Glutamatergic neuron (in vitro differentiated cells): ENCODE measurements around the gene GGT7. TPM values are rescaled to one million over a fixed set of nuclear protein-coding genes. Genes with fewer than 3 reads are reported as not detected.
A peak's percentile ranks its signal among the peaks of the same experiment; 100 is the strongest.
"Not testable (repeated sequence)": the region's sequence is repeated elsewhere in the genome, so short reads cannot be mapped to it uniquely, and the experiment has no call there.

ENCODE experiments used
- DNase-seq: peaks from one replicate; pipeline ENCODE4 v3.0.0; 2022
- H3K27ac Mint-ChIP-seq: one replicate; pipeline ENCODE4 v1.8.0; 2020; ENCODE audit warnings: mild to moderate bottlenecking, mixed read lengths, inconsistent platforms; ENCODE audit not compliant: unreplicated experiment
- H3K27me3 Mint-ChIP-seq: one replicate; pipeline ENCODE4 v1.8.0; 2020; ENCODE audit warnings: mild to moderate bottlenecking, moderate library complexity, mixed read lengths, inconsistent platforms; ENCODE audit not compliant: unreplicated experiment
- H3K36me3 Mint-ChIP-seq: one replicate; pipeline ENCODE4 v1.8.0; 2020; ENCODE audit warnings: mild to moderate bottlenecking, mixed read lengths, inconsistent platforms; ENCODE audit not compliant: unreplicated experiment
- H3K4me1 Mint-ChIP-seq: one replicate; pipeline ENCODE4 v1.8.0; 2020; ENCODE audit warnings: mild to moderate bottlenecking, low read depth, mixed read lengths, inconsistent platforms; ENCODE audit not compliant: unreplicated experiment
- H3K4me3 Mint-ChIP-seq: one replicate; pipeline ENCODE4 v1.8.0; 2020; ENCODE audit warnings: mild to moderate bottlenecking, mixed read lengths, inconsistent platforms; ENCODE audit not compliant: unreplicated experiment
- H3K9me3 Mint-ChIP-seq: one replicate; pipeline ENCODE4 v1.8.0; 2020; ENCODE audit warnings: mild to moderate bottlenecking, moderate library complexity, mixed read lengths, inconsistent platforms; ENCODE audit not compliant: unreplicated experiment
- total RNA-seq: library from RNA; stranded (reverse); fragmentation: NEBNext Ultra II Directional; extraction: Animal tissue kit (Norgen Biotek cat#: 25700); gene quantifications from one replicate; pipeline ENCODE4 v1.2.1, GENCODE V29; 2021; ENCODE audit not compliant: unreplicated experiment
- TF ChIP-seq, protein P1 (sequence below): fragments of 200-600 bp; sonication (generic); IDR thresholded peaks from one replicate; pipeline ENCODE4 v1.5.0; 2021; ENCODE audit not compliant: partially characterized antibody, unreplicated experiment

GGT7 gene
- total RNA-seq, 1 donor from 2014 or later: 81.9 TPM

DNA sequence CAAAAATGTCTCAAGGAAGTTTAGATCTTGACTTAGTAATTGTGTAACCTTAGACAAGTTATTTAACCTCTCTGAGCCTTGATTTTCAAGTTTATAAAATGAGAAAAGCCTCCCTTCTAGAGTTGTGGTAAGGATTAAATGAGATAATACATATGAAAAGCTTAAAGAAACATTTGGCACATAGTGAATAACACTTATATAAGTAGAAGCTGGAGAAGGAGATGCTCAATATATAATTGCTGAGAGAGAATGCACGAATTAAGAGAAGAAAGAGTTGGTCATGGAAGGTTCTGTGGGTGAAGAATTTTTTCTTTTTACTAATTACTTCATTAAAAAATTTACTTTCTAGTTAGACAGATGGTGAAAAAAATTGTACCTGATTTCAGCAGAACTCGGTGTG is 9.0 kb upstream of the GGT7 start:
- TF ChIP-seq, protein P1, sequence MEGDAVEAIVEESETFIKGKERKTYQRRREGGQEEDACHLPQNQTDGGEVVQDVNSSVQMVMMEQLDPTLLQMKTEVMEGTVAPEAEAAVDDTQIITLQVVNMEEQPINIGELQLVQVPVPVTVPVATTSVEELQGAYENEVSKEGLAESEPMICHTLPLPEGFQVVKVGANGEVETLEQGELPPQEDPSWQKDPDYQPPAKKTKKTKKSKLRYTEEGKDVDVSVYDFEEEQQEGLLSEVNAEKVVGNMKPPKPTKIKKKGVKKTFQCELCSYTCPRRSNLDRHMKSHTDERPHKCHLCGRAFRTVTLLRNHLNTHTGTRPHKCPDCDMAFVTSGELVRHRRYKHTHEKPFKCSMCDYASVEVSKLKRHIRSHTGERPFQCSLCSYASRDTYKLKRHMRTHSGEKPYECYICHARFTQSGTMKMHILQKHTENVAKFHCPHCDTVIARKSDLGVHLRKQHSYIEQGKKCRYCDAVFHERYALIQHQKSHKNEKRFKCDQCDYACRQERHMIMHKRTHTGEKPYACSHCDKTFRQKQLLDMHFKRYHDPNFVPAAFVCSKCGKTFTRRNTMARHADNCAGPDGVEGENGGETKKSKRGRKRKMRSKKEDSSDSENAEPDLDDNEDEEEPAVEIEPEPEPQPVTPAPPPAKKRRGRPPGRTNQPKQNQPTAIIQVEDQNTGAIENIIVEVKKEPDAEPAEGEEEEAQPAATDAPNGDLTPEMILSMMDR: no peak
- Mint-ChIP-seq H3K27me3 (peaks cover 2% of the 10 kb centered on the region), H3K9me3 (peaks cover 2% of the 10 kb centered on the region)

DNA sequence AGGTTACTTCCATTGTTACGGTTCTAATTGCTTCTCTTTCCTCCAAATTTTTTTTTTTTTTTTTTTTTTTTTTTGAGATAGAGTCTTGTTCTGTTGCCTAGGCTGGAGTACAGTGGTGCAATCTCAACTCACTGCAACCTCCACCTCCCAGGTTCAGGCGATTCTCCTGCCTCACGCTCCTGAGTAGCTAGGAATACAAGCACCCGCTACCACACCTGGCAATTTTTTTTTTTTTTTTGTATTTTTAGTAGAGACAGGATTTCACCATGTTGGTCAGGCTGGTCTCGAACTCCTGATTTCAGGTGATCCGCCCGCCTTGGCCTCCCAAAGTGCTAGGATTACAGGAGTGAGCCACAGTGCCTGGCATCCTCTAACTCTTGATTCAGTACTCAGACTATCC is 8.3 kb upstream of the GGT7 start:
- not testable (repeated sequence) for DNase-seq, H3K9me3 Mint-ChIP-seq, H3K27me3 Mint-ChIP-seq, H3K4me3 Mint-ChIP-seq, H3K27ac Mint-ChIP-seq, H3K36me3 Mint-ChIP-seq, H3K4me1 Mint-ChIP-seq

More for the DNA sequence above, 9.0 kb upstream of the GGT7 start:
- no peak overlapping the region for H3K4me3 Mint-ChIP-seq
- no peaks in the 10 kb centered on the region for H3K36me3 Mint-ChIP-seq
- peaks cover 2% of the 10 kb centered on the region for H3K4me1 Mint-ChIP-seq
- no peak overlapping the region for H3K27ac Mint-ChIP-seq
- no peak for DNase-seq

DNA sequence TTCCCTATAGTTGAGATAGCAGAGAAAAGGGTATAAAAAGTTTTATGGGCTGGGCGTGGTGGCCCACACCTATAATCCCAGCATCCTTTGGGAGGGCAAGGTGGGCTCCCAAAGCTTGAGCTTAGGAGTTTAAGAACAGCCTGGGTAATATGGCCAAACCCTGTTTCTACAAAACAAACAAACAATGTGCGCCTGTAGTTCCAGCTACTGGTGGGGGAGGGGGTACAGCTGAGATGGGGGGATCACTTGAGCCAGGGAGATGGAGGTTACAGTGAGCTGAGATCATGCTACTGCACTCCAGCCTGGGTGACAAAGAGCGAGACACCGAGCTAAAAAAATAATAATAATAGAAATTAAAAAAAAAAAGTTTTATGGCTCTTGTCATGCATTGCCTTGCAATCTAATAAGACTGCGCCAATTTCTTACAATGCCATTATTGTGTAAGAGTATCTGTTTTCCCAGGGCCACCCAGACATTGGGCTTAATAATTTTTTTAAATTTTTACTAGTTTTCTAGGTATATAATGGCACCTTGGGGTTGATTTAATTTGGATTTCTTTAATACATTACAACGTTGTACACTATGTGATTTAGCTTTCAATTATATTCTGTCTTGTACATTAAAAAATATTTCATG is 7.7 kb upstream of the GGT7 start:
- H3K27me3 Mint-ChIP-seq: peaks cover 2% of the 10 kb centered on the region
- TF ChIP-seq, protein P1: no peak
- DNase-seq: no peak
- H3K27ac Mint-ChIP-seq: no peak overlapping the region
- no peaks in the 10 kb centered on the region for H3K36me3 Mint-ChIP-seq
- peaks cover 5% of the 10 kb centered on the region for H3K4me1 Mint-ChIP-seq
- H3K9me3 Mint-ChIP-seq: peaks cover 4% of the 10 kb centered on the region
- no peak overlapping the region for H3K4me3 Mint-ChIP-seq

DNA sequence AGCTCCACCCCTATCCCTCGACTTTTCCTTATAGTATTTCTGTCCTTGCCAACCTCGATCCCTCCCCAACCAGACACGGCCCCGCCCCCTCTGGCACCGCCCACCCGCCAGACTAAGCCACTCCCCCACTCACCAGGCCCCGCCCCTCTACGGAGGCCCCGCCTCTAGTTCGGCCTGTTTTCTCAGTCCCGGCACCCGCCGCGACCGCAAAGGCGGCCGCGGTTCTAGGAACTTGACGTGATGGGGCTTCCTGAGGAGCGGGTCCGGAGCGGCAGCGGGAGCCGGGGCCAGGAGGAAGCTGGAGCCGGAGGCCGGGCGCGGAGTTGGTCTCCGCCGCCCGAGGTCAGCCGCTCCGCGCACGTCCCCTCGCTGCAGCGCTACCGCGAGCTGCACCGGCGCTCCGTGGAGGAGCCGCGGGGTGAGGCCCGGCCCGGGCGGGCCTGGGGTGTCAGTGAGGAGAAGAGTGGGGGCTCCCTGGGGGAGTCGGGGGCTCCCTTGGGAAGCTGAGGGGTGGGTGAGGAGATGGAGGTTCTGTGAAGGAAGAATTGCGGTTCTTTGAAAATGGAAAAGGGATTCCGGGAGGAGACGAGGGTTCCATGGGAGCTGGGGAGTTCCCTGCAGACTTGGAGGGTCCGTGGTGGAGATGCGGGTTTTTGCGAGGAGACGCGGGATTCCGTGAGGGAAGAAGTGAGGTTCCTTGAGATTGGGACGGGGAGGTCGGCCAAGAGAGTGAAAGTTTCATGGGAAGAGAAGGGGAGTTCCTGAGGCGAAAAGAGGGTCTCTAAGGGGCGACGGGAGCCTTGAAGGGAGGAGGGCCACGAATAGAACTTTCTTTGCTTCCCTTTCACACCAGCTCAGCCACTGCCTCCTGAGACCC is 4.0 kb upstream of the GGT7 start, which contains the start of gene ACSS2:
TSS of gene ACSS2 (plus strand) at position 207 of the 877 bp plus-strand sequence. CDS start at position 241, 34 bp downstream.
- TF ChIP-seq, protein P1: no peak
- peak within 1 kb of the TSS; percentile 71 for H3K27ac Mint-ChIP-seq

DNA sequence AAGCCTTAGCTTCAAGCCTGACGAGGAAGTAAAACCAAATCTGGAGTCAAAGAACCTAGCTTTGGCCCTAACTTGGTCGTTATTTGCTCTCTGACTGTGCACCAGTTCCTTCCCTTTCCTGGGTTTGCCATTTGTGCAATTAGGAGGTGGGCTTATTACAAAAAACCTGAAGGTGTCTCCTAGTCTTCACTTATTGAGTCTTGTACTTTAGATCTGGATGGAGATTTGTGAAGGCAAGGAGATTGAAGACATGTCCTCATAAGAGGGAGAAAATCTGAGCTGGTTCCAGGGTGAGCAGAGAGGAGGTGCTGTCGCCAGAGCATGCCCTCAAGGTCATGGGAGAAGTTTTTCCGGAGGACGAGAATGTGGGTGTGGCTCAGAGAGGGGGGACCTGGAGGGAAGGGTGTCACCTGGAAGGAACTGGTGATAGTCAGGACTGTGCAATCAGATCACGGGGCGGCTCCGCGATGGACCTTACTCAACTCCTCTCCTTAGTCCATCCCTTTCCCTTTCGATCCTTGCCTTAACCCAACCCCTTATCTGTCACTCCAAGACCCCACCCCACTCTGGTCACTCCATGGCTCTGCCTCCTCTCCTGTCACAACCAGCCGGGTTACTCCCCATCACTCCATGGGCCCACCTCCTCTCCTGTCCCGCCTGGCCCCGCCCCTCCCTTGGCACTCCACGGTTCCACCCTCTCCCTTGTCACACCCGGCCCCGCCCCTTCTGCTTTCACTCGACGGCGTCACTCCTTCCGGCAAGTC is 3.2 kb upstream of the GGT7 start:
- no peak for DNase-seq
- H3K4me1 Mint-ChIP-seq: peaks cover 22% of the 10 kb centered on the region
- peak overlapping the region; percentile 76 for H3K4me3 Mint-ChIP-seq

More for the DNA sequence above, 4.0 kb upstream of the GGT7 start, which contains the start of gene ACSS2:
- peak within 1 kb of the TSS; percentile 100 for H3K4me3 Mint-ChIP-seq
- peaks cover 18% of the 10 kb centered on the region for H3K4me1 Mint-ChIP-seq
- peak; percentile 99 for DNase-seq
- H3K27me3 Mint-ChIP-seq: peaks cover 14% of the 10 kb centered on the region
- H3K36me3 Mint-ChIP-seq: no peaks in the 10 kb centered on the region
- peaks cover 14% of the 10 kb centered on the region for H3K9me3 Mint-ChIP-seq

More for the DNA sequence above, 3.2 kb upstream of the GGT7 start:
- H3K27me3 Mint-ChIP-seq: peaks cover 16% of the 10 kb centered on the region
- TF ChIP-seq, protein P1: no peak
- H3K9me3 Mint-ChIP-seq: peaks cover 15% of the 10 kb centered on the region
- H3K27ac Mint-ChIP-seq: peak overlapping the region; percentile 71
- no peaks in the 10 kb centered on the region for H3K36me3 Mint-ChIP-seq
